Dedifferentiated amniotic fluid mesenchymal stem cell (primary cell): Measurements from ENCODE around the gene SMAD9.

ENCODE experiments used
- DNase-seq: peaks from one replicate; pipeline ENCODE4 v3.0.0-alpha.2; 2016; ENCODE audit errors: extremely low spot score

SMAD9 gene

DNA sequence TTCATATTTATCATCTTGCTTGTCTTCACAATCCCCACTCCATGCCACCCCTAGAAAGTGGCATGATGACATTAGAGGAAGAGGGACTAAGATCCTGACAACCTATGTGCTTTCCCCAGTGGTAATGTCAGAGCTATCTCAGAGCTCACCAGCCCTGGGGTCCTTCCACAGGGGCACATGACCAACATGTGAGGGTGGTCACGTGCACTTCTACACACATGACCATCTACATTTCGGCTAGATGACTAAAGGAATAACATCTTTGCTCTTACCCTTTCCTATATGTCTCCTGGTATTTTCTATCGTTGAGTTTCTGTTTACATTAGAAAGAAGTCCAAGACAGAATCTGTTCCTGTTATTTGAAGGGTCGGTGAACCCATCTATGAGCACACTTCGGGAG is 54.8 kb downstream of the SMAD9 start:
- DNase-seq = no peak

DNA sequence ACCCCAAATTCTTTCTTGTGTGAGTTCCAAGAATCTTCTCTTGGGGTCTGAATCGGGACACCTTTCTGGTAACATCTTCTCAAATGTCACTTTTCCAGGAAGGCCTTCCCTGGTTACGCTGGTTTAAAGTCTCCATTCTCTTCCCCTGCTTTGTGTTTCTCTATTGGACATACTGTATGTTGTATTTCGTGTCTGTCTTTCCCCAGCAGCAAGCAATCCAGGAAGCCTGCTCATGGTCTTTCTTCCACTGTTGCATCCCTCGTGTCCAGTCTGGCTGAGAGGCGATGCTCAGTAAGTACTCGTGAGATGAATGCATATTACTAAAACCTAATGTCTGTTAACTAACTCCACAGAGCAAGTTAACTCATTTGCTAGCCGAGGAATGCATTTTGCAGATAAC is 57.3 kb downstream of the SMAD9 start:
- no peak for DNase-seq

DNA sequence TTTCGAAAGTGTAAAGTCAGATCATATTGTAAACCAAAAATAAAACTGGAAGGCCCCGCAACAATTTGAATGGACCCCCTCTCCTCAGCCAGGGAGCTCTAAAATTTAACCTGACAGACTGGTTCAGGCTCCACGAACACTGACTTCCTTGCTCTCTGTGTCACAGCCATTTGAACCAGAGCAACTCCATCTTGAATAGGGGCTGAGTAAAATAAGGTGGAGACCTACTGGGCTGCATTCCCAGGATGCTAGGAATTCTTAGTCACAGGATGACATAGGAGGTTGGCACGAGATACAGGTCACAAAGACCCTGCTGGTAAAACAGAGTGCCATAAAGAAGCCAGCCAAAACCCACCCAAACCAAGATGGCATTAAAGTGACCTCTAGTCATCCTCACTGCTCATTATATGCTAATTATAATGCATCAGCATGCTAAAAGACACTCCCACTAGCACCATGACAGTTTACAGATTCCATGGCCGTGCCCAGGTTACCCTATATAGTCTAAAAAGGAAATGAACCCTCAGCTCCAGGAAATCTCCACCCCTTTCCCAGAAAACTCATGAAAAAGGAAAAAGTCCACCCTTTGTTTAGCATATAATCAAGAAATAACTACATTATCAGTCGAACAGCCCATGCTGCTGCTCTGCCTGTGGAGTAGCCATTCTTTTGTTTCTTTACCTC is 57.9 kb downstream of the SMAD9 start:
- DNase-seq = no peak

GRCh38 chr13:36859259-36859658 is 60.8 kb downstream of the SMAD9 start:
- no peak for DNase-seq

DNA sequence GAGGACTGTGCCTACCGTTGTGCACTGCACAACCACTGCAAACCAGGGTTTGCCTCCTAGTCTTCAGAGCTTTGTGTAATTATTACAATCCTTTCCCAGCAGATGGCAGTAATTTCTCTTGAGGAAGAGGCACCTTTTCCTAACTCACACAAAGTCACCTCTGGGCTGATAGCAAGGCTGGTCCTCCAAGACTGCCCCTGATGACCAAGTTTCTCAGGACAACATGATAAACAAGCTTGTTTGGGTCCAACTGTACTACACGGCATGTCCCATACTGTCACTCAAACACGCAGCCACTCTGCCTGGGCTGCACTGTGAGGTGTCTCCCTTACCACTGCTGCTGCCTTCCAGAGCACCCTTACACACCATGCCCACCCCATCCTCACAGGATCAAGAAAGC is 61.7 kb downstream of the SMAD9 start:
- peak; percentile 60 for DNase-seq

DNA sequence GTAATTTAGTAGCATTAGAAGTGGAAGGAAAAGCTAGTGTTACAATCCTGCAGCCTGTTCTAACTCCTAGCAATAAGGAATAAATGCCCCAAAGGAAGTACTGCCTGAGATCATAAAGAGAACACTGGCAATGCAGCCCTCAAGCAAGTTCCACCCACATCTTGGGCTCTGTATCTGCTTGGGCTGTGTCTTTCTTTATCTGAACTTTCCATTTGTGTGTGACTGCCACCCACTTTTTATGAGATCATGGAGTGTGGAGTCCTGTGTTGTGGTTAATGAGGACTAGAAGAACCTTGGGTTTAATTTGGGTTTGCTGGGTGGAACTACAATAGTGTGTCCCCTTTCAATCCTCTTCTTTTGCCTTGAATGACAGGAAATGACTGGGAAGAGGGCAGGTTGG is 62.8 kb downstream of the SMAD9 start:
- no peak for DNase-seq

GRCh38 chr13:36850790-36851438 is 69.1 kb downstream of the SMAD9 start:
- DNase-seq = no peak

- DNase-seq = no peak
Observed at GRCh38 chr13:36848199-36848982, 71.6 kb downstream of the SMAD9 start.

DNA sequence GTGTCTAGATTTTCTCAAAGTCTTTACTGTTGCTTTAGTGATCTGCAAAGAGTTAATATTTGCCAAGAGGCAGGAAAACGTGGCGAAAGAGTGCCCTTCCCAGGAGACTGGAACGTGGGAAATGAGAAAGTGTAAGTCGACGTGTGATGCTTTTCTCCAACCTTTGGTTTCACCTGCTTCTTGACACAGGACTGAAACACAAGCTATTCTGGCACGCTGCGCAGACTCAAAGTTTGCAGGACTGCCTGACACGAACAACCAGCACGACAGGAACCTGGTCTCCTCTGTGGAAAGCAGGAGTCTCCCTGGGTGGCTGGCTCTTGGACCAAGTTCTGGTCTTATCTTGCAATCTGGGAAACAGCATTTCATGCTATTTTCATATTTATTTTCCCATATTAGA is 72.4 kb downstream of the SMAD9 start:
- DNase-seq = no peak

DNA sequence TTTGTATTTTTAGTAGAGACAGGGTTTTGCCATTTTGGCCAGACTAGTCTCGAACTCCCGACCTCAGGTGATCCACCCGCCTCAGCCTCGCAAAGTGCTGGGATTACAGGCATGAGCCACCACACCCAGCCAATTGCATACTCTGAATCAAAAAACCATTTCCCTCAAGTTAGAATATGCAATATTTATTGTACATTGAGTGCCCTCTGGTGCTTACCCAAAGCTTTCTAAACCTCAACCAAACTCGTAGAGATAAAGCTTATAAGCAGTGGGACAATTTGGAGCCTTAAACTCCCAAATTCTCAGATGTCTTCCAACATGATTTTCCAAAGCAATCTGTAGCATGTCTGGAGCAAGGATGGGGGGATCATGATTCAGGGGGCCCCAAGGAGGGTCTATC is 78.6 kb downstream of the SMAD9 start:
- DNase-seq = no peak

- DNase-seq = no peak
Observed at GRCh38 chr13:36840718-36841250, 79.3 kb downstream of the SMAD9 start.

GRCh38 chr13:36839981-36840380 is 80.1 kb downstream of the SMAD9 start:
- no peak for DNase-seq

DNA sequence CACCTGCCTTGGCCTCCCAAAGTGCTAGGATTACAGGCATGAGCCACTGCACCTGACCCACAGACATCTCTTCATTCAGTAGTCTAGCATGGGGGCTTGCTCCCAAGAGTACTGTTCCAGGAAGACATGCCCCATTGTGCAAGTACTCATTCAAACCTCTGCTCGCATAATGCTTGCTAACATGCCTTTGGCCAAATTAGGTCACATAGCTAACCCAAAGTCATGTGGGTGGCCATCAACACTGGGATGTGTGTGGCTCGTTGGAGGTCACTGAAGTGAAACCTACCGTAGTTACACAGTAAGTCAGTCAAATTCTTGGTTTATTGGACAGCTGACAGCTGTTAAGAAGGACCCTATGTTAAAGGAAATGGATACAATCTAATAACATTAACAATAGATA is 80.8 kb downstream of the SMAD9 start:
- DNase-seq = no peak

DNA sequence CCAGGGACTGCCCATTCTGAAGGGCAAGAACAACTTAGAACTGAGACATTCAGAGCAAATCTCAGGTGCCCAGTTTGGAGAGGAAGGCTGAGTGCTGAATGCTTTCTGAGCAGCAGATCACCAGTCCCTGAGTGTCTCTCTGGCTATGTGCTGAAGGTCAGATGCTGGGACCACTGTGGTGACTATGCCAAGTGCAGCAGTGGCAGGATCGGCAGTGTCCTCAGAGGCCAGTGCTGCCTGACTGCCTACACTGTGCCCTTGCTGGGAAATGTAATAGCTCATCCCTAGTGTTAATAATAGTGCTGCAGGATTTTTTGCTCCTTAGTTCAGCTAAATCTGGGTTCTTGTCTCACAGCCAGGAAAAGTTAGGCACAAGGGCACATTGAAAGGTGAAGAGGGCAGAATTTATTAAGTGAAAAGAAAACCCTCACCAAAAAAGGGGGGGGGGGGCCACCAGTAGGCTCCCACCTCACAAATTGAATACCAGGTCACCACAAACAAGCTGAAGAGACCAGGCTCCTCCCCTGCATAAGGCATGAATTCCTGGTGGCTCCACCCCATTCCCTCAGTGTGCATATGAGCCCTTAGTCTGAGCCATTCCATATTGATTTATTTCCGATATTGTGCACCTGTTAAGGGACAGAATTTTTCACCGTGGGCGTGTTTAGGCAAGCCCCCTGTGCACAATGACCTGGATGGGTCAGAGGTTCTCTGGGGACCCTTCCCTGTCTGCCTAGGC is 82.5 kb downstream of the SMAD9 start:
- no peak for DNase-seq

- no peak for DNase-seq
Observed at GRCh38 chr13:36834299-36834698, 85.7 kb downstream of the SMAD9 start.

GRCh38 chr13:36831291-36831690 is 88.7 kb downstream of the SMAD9 start:
- no peak for DNase-seq

DNA sequence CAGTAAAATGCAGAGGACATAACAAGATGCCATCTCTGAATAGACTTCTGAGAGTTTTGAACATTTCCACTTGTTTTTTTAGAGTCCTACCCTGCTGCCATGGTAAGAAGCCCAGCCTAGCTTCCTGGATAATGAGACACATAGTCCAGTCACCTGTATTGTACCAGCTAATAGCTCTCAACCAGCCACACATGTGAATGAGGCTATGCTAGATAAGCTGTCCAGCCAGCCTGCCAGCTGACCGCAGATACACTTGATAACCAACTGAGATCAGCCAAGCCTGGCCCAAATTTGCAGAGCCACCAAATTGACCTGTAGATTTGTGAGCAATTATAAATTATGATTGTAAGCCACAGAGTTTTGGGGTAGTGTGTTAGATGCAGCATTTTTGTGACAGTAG is 90.3 kb downstream of the SMAD9 start:
- no peak for DNase-seq

- DNase-seq = no peak
Observed at GRCh38 chr13:36822785-36823184, 97.3 kb downstream of the SMAD9 start.

DNA sequence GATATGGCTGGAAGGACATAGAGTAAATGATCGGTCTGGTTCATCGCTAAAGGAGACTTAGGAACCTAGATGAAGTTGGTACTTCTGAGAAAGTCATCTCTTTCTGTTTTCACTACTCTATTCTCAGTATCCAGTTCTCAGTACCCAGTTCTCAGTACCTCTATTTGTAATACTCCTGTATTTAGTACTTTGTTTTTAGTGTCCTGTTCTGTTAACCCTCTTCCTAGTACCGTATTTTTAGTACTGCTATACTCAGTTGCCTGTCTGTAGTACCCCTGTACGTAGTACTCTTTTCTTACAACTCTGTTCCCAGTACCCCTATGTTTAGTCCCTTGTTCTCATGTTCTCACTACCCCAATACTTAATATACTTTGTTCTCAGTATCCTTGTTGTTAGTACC is 99.8 kb downstream of the SMAD9 start:
- DNase-seq = no peak

GRCh38 chr13:36819739-36820090 is 100.3 kb downstream of the SMAD9 start:
- no peak for DNase-seq

DNA sequence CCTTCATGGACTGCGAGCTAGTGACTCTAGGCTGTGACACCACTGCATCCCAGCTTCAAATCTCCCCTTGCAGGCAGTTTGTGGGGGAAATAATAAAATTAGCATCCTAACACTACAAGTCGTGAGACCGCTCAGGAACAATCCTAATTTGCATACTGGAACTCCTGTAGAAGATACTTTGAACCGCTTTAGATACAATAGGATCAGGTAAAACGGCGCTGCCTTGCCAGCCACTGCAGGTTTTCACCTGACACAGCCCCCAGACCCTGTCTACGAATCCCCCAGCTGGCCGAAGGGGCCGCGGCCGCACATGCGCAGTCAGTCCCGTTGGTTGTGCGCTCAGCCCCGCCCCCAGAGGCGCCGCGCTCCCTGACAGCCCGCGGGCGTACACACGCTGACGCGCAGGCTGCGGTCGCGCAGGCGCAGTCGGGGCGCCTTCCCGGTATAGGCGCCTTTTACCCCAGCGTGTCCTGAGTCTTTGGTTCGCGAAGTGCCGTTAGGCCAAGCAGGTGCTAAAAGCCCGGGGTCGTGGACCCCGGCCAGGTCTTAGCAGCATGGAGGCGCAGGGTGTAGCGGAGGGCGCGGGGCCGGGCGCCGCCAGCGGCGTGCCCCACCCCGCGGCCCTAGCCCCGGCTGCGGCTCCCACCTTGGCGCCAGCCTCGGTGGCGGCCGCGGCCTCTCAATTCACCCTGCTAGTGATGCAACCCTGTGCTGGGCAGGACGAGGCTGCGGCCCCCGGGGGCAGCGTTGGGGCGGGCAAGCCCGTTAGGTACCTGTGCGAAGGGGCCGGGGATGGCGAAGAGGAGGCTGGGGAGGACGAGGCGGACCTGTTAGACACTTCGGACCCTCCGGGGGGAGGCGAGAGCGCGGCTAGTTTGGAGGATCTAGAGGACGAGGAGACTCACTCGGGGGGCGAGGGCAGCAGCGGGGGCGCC is 101.0 kb downstream of the SMAD9 start, which contains the start of gene RFXAP:
Gene RFXAP, plus strand, starts transcription at position 419 of the 935 bp plus-strand sequence. Its CDS starts 136 bp downstream, at position 555.
- DNase-seq = peak; percentile 79
